HG03135 (cell line): Measurements from ENCODE around the gene TMEM72.
A peak's percentile ranks its signal among the peaks of the same experiment; 100 is the strongest.

Experiments used
- ATAC-seq: cut with Tn5 transposase; IDR thresholded peaks from one replicate; pipeline ENCODE4 v1.9.1; 2021; ENCODE audit warnings: mild to moderate bottlenecking, moderate library complexity; ENCODE audit not compliant: unreplicated experiment

The TMEM72 gene

GRCh38 chr10:44932517-44933450, 21.6 kb downstream of the TMEM72 start:
- peak; percentile 94 for ATAC-seq

- no peak for ATAC-seq
These were observed 22.5 kb downstream of the TMEM72 start for GRCh38 chr10:44933451-44934321.

- ATAC-seq: no peak
These were observed 23.5 kb downstream of the TMEM72 start for GRCh38 chr10:44934416-44935200.

GRCh38 chr10:44935201-44935965, 24.2 kb downstream of the TMEM72 start:
- no peak for ATAC-seq

GRCh38 chr10:44935966-44936295, 24.8 kb downstream of the TMEM72 start:
- ATAC-seq: no peak

- ATAC-seq: no peak
These were observed 25.3 kb downstream of the TMEM72 start for GRCh38 chr10:44936314-44936975.

- ATAC-seq: no peak
These were observed 26.3 kb downstream of the TMEM72 start for GRCh38 chr10:44937196-44938005.

GRCh38 chr10:44938956-44939355, 27.8 kb downstream of the TMEM72 start:
- ATAC-seq: no peak

- ATAC-seq: no peak
These were observed 28.7 kb downstream of the TMEM72 start for GRCh38 chr10:44939691-44940401.

- no peak for ATAC-seq
These were observed 33.2 kb downstream of the TMEM72 start for GRCh38 chr10:44944354-44944753.

- peak; percentile 59 for ATAC-seq
These were observed 35.1 kb downstream of the TMEM72 start for GRCh38 chr10:44946205-44946604.

GRCh38 chr10:44947371-44948152, 36.4 kb downstream of the TMEM72 start:
- peak; percentile 49 for ATAC-seq

GRCh38 chr10:44948642-44949041, 37.5 kb downstream of the TMEM72 start:
- no peak for ATAC-seq

GRCh38 chr10:44949127-44949802, 38.1 kb downstream of the TMEM72 start:
- ATAC-seq: no peak

GRCh38 chr10:44949915-44950314, 38.8 kb downstream of the TMEM72 start:
- no peak for ATAC-seq

- ATAC-seq: no peak
These were observed 39.4 kb downstream of the TMEM72 start for GRCh38 chr10:44950326-44951225.
